ENCODE data around the gene PHYKPL. TPM values are rescaled to one million over a fixed set of nuclear protein-coding genes. Genes with fewer than 3 reads are reported as not detected.

The PHYKPL gene
- polyA plus RNA-seq, 1 donor (not counting 4 experiments of a cell fraction or from before 2014, with no cell fraction given) = 38.8 TPM

- peaks cover 52 to 55% of the 10 kb centered on the region in 2 experiments for H3K36me3 ChIP-seq (ENCODE audit: control insufficient read depth in 2 of 2, extremely low read depth in 1 of 2, insufficient read depth in 2 of 2, low read length in 2 of 2)
- no peak for DNase-seq (ENCODE audit: low read depth, low spot score)
- H3K4me2 ChIP-seq (ENCODE audit: control insufficient read depth, extremely low read depth, insufficient read depth, low read depth, low read length) = no peak overlapping the region
- no peaks in the 10 kb centered on the region for H3K4me1 ChIP-seq (ENCODE audit: control insufficient read depth, extremely low read depth, insufficient read depth, low read length)
- TF ChIP-seq EZH2 (IDR thresholded peaks at IDR 0.05; ENCODE audit: low read length) = no peak
- TF ChIP-seq, protein P1, sequence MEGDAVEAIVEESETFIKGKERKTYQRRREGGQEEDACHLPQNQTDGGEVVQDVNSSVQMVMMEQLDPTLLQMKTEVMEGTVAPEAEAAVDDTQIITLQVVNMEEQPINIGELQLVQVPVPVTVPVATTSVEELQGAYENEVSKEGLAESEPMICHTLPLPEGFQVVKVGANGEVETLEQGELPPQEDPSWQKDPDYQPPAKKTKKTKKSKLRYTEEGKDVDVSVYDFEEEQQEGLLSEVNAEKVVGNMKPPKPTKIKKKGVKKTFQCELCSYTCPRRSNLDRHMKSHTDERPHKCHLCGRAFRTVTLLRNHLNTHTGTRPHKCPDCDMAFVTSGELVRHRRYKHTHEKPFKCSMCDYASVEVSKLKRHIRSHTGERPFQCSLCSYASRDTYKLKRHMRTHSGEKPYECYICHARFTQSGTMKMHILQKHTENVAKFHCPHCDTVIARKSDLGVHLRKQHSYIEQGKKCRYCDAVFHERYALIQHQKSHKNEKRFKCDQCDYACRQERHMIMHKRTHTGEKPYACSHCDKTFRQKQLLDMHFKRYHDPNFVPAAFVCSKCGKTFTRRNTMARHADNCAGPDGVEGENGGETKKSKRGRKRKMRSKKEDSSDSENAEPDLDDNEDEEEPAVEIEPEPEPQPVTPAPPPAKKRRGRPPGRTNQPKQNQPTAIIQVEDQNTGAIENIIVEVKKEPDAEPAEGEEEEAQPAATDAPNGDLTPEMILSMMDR (optimal IDR thresholded peaks at IDR 0.05 in 1 of 3, IDR thresholded peaks at IDR 0.05 in 1 of 3, conservative IDR thresholded peaks at IDR 0.05 in 1 of 3; ENCODE audit: extremely low read depth in 1 of 3, insufficient read depth in 2 of 3, low read length in 3 of 3) = no peak
- dilution Hi-C loops (cut with MboI; ENCODE audit: extremely low pct_ligation_motif_present, low sequenced_read_pairs) = no loop called here
- H3K27ac ChIP-seq (ENCODE audit: control insufficient read depth, insufficient read depth, low read length) = no peak overlapping the region
- H3K9me1 ChIP-seq (ENCODE audit: control insufficient read depth, extremely low read depth, insufficient read depth, low read length) = peaks cover 4% of the 10 kb centered on the region
- H3K27me3 ChIP-seq (ENCODE audit: control insufficient read depth, extremely low read depth, insufficient read depth, low read length) = no peaks in the 10 kb centered on the region
- H3K9me3 ChIP-seq (ENCODE audit: control insufficient read depth, low read depth, low read length) = no peaks in the 10 kb centered on the region
- H3K4me3 ChIP-seq (ENCODE audit: control insufficient read depth in 2 of 3, extremely low read depth in 1 of 3, insufficient read depth in 2 of 3, low read depth in 1 of 3, low read length in 3 of 3) = no peak overlapping the region
- FAIRE-seq = no peak
- H3K9ac ChIP-seq (ENCODE audit: control insufficient read depth, extremely low read depth, insufficient read depth, low read length) = no peak overlapping the region
- H2AFZ ChIP-seq (ENCODE audit: control insufficient read depth, low read length) = no peak overlapping the region
- peaks cover 38% of the 10 kb centered on the region for H4K20me1 ChIP-seq (ENCODE audit: control insufficient read depth, extremely low read depth, insufficient read depth, low read length)
- H3K79me2 ChIP-seq (ENCODE audit: control insufficient read depth, insufficient read depth, low read length) = peaks cover 13% of the 10 kb centered on the region
Observed at GRCh38 chr5:178212241-178213002, 20.2 kb downstream of the PHYKPL start.

DNA sequence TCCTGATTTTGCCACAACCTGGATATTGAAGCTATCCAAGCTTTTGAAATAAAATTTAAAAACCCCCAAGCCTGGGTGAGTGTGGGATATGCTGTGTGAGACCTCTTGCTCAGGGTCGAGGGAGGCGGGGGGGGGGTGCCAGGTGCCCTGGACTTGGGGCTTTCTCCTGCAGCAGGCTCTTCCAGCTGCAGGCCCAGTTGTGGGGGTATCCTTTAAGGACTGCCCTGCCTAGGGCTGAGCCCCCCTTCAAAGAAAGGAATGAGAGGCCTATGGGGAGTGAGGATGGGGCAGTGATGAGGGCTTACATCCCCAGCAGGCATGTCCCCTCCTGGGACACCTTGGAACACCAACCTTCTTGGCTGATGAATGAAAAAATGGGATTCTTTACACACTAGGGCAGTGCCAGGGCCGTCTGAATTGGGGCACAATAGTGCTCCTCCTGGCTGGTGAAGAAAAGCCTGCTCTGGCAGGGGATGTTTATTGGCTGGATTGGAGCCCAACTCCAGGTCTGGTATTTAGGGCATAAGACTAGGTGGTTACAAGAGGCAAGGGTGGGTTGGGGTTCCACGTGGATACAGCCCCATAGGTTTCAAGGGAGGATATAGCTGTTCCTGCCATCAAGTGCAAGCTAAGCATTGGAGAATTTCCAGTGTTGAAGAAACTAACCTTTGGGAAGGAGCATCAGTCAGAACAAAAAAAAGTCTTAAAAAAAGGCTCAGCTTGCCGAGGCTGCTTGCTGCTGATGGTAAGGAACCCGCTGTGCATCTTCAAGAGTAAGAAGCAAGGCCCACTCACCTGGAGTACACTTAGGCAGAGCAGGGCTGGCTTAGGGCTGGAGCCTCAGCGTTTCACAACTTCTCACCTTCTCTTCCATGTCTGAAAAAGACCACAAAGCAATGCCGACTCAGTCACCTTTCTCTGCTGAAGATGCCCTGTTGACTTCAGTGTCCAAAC is 21.2 kb downstream of the PHYKPL start:
- H3K4me3 ChIP-seq (ENCODE audit: control insufficient read depth in 2 of 3, extremely low read depth in 1 of 3, insufficient read depth in 2 of 3, low read depth in 1 of 3, low read length in 3 of 3) = no peak overlapping the region
- H3K27ac ChIP-seq (ENCODE audit: control insufficient read depth, insufficient read depth, low read length) = no peak overlapping the region
- peaks cover 57 to 60% of the 10 kb centered on the region in 2 experiments for H3K36me3 ChIP-seq (ENCODE audit: control insufficient read depth in 2 of 2, extremely low read depth in 1 of 2, insufficient read depth in 2 of 2, low read length in 2 of 2)
- peaks cover 8% of the 10 kb centered on the region for H3K9me1 ChIP-seq (ENCODE audit: control insufficient read depth, extremely low read depth, insufficient read depth, low read length)
- peaks cover 8% of the 10 kb centered on the region for H3K4me1 ChIP-seq (ENCODE audit: control insufficient read depth, extremely low read depth, insufficient read depth, low read length)
- peaks cover 24% of the 10 kb centered on the region for H3K79me2 ChIP-seq (ENCODE audit: control insufficient read depth, insufficient read depth, low read length)
- no peak for FAIRE-seq
- peaks cover 49% of the 10 kb centered on the region for H4K20me1 ChIP-seq (ENCODE audit: control insufficient read depth, extremely low read depth, insufficient read depth, low read length)
- H2AFZ ChIP-seq (ENCODE audit: control insufficient read depth, low read length) = no peak overlapping the region
- H3K4me2 ChIP-seq (ENCODE audit: control insufficient read depth, extremely low read depth, insufficient read depth, low read depth, low read length) = no peak overlapping the region
- no peak overlapping the region for H3K9ac ChIP-seq (ENCODE audit: control insufficient read depth, extremely low read depth, insufficient read depth, low read length)
- no peak for DNase-seq (ENCODE audit: low read depth, low spot score)
- H3K27me3 ChIP-seq (ENCODE audit: control insufficient read depth, extremely low read depth, insufficient read depth, low read length) = no peaks in the 10 kb centered on the region
- TF ChIP-seq, protein P1 (optimal IDR thresholded peaks at IDR 0.05 in 1 of 3, IDR thresholded peaks at IDR 0.05 in 1 of 3, conservative IDR thresholded peaks at IDR 0.05 in 1 of 3; ENCODE audit: extremely low read depth in 1 of 3, insufficient read depth in 2 of 3, low read length in 3 of 3) = no peak
- TF ChIP-seq EZH2 (IDR thresholded peaks at IDR 0.05; ENCODE audit: low read length) = no peak
- H3K9me3 ChIP-seq (ENCODE audit: control insufficient read depth, low read depth, low read length) = no peaks in the 10 kb centered on the region
- dilution Hi-C loops (cut with MboI; ENCODE audit: extremely low pct_ligation_motif_present, low sequenced_read_pairs) = no loop called here
